Measurements from ENCODE around the gene S100A8.

The S100A8 gene

GRCh38 chr1:153430166-153430553 lies 39.3 kb upstream of the S100A8 start:
- TF ChIP-seq CTCF (IDR thresholded peaks at IDR 0.05; ENCODE audit: low read depth, low read length, missing control alignments) = no peak
- in situ Hi-C loops (cut with HindIII; ENCODE audit: low pct_ligation_motif_present, low sequenced_read_pairs) = no loop called here
- DNase-seq = no peak
- Histone ChIP-seq H3K27ac (no peak overlapping the region), H3K4me3 (ENCODE audit: low read depth, low read length) (no peak overlapping the region), H3K27me3 (replicated peaks) (no peaks in the 10 kb centered on the region), H3K36me3 (replicated peaks) (no peaks in the 10 kb centered on the region)

- H3K27ac ChIP-seq = no peak overlapping the region
- no peak for TF ChIP-seq CTCF (IDR thresholded peaks at IDR 0.05; ENCODE audit: low read depth, low read length, missing control alignments)
- H3K4me3 ChIP-seq (ENCODE audit: low read depth, low read length) = no peak overlapping the region
- DNase-seq = no peak
- in situ Hi-C loops (cut with HindIII; ENCODE audit: low pct_ligation_motif_present, low sequenced_read_pairs) = no loop called here
- no peaks in the 10 kb centered on the region for H3K36me3 ChIP-seq (replicated peaks)
- H3K27me3 ChIP-seq (replicated peaks) = no peaks in the 10 kb centered on the region
These were observed 38.6 kb upstream of the S100A8 start for GRCh38 chr1:153429266-153430165.

- no peak for TF ChIP-seq CTCF (IDR thresholded peaks at IDR 0.05; ENCODE audit: low read depth, low read length, missing control alignments)
- Histone ChIP-seq H3K27ac (no peak overlapping the region), H3K4me3 (ENCODE audit: low read depth, low read length) (no peak overlapping the region), H3K27me3 (replicated peaks) (no peaks in the 10 kb centered on the region), H3K36me3 (replicated peaks) (no peaks in the 10 kb centered on the region)
- no peak for DNase-seq
- in situ Hi-C loops (cut with HindIII; ENCODE audit: low pct_ligation_motif_present, low sequenced_read_pairs) = no loop called here
These were observed 37.9 kb upstream of the S100A8 start for GRCh38 chr1:153428791-153429190.

- Histone ChIP-seq H3K4me3 (ENCODE audit: low read depth, low read length) (no peak overlapping the region), H3K36me3 (replicated peaks) (no peaks in the 10 kb centered on the region), H3K27me3 (replicated peaks) (no peaks in the 10 kb centered on the region), H3K27ac (no peak overlapping the region)
- DNase-seq = no peak
- in situ Hi-C loops (cut with HindIII; ENCODE audit: low pct_ligation_motif_present, low sequenced_read_pairs) = no loop called here
- no peak for TF ChIP-seq CTCF (IDR thresholded peaks at IDR 0.05; ENCODE audit: low read depth, low read length, missing control alignments)
These were observed 37.3 kb upstream of the S100A8 start for GRCh38 chr1:153428073-153428638.

GRCh38 chr1:153426809-153427208 lies 35.9 kb upstream of the S100A8 start:
- no peaks in the 10 kb centered on the region for H3K36me3 ChIP-seq (replicated peaks)

More at GRCh38 chr1:153426809-153427208, 35.9 kb upstream of the S100A8 start:
- DNase-seq = no peak
- Histone ChIP-seq H3K4me3 (ENCODE audit: low read depth, low read length) (no peak overlapping the region), H3K27ac (no peak overlapping the region), H3K27me3 (replicated peaks) (no peaks in the 10 kb centered on the region)
- in situ Hi-C loops (cut with HindIII; ENCODE audit: low pct_ligation_motif_present, low sequenced_read_pairs) = no loop called here
- no peak for TF ChIP-seq CTCF (IDR thresholded peaks at IDR 0.05; ENCODE audit: low read depth, low read length, missing control alignments)
